ENCODE data around the gene KRT32.

DNA sequence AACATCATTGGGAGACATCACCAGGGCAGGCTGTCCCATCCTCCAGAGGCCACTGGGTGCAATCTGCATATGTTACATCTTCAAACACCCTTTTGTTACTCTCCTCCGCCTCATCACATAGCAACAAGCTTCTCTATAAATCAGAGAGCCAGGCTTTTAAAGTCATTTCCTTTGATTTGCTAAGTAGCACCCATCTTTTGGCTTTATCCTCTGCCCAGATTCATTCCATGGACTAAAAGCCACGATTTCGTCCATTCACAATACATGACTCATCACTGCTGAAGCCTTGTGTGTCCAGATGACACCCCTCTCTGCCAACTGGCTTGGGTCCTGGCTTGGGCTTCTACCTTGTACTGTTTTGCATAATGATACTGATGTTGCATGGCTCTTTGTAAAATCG is 24.4 kb downstream of the KRT32 start:
- TF ChIP-seq POLR2A (IDR thresholded peaks at IDR 0.05; ENCODE audit: low read depth, low read length) (no peak), PAX5 (IDR thresholded peaks at IDR 0.05; ENCODE audit: insufficient read depth, low read length, severe bottlenecking) (no peak), TAF1 (IDR thresholded peaks at IDR 0.05; ENCODE audit: low read depth, low read length) (no peak), POLR2AphosphoS5 (IDR thresholded peaks at IDR 0.05; ENCODE audit: low read depth, low read length) (no peak), SPI1 (IDR thresholded peaks at IDR 0.05; ENCODE audit: low read depth, low read length) (no peak), POU2F2 (IDR thresholded peaks at IDR 0.05; ENCODE audit: low read depth, low read length) (no peak)

Data from GM12891 (cell line).